AG10803 (cell line): Measurements from ENCODE around the gene EFL1.

Source experiments
- DNase-seq: peaks from one replicate; pipeline ENCODE4 v3.0.0; 2010; ENCODE audit warnings: low read depth
- H3K4me3 ChIP-seq: 2 replicates; pipeline ENCODE4 v1.5.1; 2011; ENCODE audit warnings: mild to moderate bottlenecking, low read length, control low read depth
- TF ChIP-seq, protein P1 (sequence below): conservative IDR thresholded peaks from 2 replicates; pipeline ENCODE4 v1.5.1; 2011; ENCODE audit warnings: mild to moderate bottlenecking, low read length, control low read depth, inconsistent platforms

EFL1 gene

DNA sequence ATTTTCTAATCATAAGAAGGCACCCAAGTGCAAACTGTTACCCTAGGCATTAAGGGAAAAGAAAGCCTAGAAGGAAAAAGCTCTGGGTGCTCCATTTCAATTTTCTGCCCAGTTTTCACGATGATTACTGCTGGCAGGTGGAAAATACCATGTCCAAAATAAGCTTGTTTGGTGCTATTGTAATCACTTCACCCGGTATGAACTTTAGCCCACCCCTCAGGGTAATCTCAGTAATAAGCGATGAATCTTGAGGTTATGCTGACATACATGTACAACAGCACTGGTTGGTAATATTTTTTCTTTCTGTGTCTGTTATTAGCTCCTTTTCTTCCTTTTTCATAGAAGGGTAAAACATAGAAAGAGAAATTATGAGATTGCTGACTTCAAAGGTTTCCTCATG, 128.1 kb downstream of the EFL1 start:
- H3K4me3 ChIP-seq, result no peak overlapping the region
- DNase-seq, result no peak
- TF ChIP-seq, protein P1, sequence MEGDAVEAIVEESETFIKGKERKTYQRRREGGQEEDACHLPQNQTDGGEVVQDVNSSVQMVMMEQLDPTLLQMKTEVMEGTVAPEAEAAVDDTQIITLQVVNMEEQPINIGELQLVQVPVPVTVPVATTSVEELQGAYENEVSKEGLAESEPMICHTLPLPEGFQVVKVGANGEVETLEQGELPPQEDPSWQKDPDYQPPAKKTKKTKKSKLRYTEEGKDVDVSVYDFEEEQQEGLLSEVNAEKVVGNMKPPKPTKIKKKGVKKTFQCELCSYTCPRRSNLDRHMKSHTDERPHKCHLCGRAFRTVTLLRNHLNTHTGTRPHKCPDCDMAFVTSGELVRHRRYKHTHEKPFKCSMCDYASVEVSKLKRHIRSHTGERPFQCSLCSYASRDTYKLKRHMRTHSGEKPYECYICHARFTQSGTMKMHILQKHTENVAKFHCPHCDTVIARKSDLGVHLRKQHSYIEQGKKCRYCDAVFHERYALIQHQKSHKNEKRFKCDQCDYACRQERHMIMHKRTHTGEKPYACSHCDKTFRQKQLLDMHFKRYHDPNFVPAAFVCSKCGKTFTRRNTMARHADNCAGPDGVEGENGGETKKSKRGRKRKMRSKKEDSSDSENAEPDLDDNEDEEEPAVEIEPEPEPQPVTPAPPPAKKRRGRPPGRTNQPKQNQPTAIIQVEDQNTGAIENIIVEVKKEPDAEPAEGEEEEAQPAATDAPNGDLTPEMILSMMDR, result no peak

DNA sequence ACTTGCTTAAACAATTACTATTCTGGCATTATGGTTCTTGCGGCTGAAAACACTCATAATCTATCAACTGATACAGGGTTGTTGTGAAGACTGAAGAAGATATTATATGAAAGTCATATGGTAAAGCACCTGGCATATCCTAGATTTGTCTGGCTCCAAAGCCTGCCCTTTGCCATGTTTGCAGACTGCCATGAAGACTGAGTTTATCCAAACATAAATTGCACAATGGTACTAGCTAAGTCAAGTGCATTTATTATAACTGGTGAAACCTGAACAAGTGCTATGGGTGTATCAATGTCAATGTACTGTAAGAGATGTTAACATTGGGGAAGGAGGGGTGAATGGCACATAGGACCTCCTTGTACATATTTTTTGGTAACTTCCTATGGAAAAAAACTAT, 129.3 kb downstream of the EFL1 start:
- no peak for DNase-seq
- TF ChIP-seq, protein P1, result no peak
- no peak overlapping the region for H3K4me3 ChIP-seq

DNA sequence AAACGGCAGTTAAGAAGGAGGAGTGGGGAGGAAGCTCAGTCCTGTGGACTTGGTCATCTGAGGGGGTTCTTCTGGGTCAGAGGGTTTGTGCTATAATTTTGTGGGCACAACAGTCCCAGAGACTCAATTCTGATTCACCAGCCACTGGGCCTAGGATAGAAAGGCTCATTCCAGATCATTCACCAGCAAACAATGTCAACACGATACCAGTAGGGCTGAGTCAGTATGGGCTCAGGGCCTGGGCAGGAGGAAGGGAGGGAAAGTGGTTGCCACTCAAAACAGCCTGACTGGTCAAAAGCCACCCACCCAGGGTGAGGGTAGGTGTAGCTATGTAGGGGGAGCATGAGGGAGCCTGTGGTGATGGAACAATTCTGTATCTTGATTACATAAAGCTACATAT, 129.8 kb downstream of the EFL1 start:
- peak; percentile 91 for DNase-seq
- no peak overlapping the region for H3K4me3 ChIP-seq

DNA sequence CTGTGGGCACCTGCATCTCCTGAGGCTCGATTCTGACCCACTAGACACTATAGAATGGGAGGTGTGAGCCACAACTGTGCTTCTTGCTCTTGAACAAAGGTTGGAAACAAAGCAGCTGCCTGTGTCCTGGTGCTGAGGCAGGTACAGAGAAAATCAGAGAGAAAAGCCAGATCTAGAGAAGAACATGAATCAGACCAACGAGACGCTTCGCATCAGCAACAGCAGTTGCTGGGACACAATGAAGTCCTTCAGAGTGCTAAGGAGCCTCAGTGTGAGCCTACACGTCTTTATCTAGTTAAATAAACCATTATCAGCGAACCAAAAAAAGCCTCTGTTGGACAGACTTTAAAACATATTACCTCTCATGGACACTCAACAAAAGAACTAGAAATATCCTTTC, 130.4 kb downstream of the EFL1 start:
- DNase-seq, result no peak
- no peak overlapping the region for H3K4me3 ChIP-seq
- TF ChIP-seq, protein P1, result no peak

More for the DNA sequence above, 129.8 kb downstream of the EFL1 start:
- TF ChIP-seq, protein P1, result no peak

DNA sequence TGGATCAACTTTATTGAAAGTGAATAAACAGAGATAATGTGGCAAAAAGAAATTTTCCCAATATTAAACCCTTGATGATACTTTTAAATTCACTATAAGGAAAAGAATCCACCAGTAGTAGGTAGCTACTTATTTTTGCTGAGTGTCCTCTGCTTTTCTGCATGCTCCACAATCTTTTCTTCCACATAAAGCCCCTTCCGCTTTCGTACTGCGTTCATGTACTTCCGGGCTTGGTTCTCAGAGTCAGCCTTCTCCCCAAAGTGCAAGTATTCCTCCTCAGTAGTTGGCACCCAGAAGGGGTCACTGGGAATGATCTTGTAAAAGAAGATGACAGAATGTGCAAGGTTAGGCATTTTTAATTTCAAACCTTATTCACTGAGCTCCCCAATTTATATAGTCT, 132.3 kb downstream of the EFL1 start:
- DNase-seq, result no peak
- H3K4me3 ChIP-seq, result no peak overlapping the region
- TF ChIP-seq, protein P1, result no peak

DNA sequence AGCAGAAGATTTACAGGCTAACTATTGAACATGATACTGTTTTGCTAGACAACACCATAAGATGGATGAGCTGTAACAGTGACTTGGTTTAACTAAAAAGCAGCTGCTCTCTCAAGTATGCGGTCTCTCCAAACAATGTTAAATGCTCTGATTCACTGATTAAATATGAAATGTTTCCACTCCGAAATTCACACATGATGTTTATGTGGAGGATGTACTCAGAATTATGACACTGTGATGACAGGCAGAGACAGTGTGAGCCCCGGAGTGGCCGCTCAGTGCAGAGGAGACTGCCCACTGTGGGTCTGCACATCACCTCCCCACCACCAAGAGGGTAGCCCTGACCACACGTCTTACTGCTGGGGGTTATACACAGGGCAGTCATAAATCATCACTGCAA, 132.8 kb downstream of the EFL1 start:
- DNase-seq, result peak; percentile 94
- no peak overlapping the region for H3K4me3 ChIP-seq
- TF ChIP-seq, protein P1, result no peak

DNA sequence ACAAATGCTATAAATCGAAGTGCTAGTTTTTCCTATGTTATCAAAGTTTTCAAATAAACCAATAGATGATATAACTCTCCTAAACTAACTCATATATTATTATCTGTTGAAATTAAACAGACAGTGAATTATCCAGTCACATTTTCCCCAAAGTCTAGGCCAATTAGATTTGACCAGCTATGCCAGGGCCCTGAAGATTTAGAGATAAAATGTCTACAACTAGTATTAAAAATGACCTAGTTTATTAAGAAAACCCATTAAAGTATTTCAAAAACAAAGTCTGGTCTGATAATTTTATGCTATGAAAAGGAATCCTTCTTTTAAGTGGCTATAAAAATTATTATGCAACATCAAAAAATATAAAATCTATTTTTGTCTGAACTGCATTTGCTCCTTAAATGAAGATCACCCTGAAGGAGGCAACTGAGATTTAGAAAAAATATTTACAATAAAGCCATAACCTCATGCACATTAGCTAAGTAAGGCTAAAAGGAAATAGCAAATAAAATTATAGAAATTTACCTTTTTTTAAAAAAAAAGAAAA, 133.3 kb downstream of the EFL1 start:
- no peak for DNase-seq
- TF ChIP-seq, protein P1, result no peak
- no peak overlapping the region for H3K4me3 ChIP-seq
